Measurements from ENCODE around the gene NUDT2. TPM values are rescaled to one million over a fixed set of nuclear protein-coding genes. Genes with fewer than 3 reads are reported as not detected.
A peak's percentile ranks its signal among the peaks of the same experiment; 100 is the strongest.

The NUDT2 gene
- total and polyA plus RNA-seq, 12 donors = 14.4 to 28.9 (median 18.4) TPM

GRCh38 chr9:34369636-34370035 lies 40.3 kb downstream of the NUDT2 start:
- intact Hi-C loops (cut with DNase I) = loop anchor here in 1 of 10 donors (10.0 kb wide), 1 partner anchor 115 kb away; no protein-coding TSS in a partner anchor
- TF ChIP-seq CTCF (IDR thresholded peaks at IDR 0.05) = no peak
- 95% methylated on average over 4 of the region's 4 CpGs for WGBS, 2 donors
- DNase-seq = no peak
- Histone ChIP-seq H3K36me3 (peaks cover 0 to 37% (median 5%) of the 10 kb centered on the region in 9 donors), H3K27ac (no peak overlapping the region), H3K27me3 (peaks cover 0 to 7% (median 0%) of the 10 kb centered on the region in 7 donors), H3K4me3 (no peak overlapping the region), H3K9me3 (peaks cover 0 to 7% (median 0%) of the 10 kb centered on the region in 11 donors), H3K4me1 (peaks cover 0 to 18% (median 5%) of the 10 kb centered on the region in 9 donors)
- no peak for ATAC-seq

- no peak overlapping the region for H3K27ac ChIP-seq
- H3K27me3 ChIP-seq = peaks cover 0 to 7% (median 0%) of the 10 kb centered on the region in 7 donors
- DNase-seq (no peak), ATAC-seq (peak in 3 of 8 donors; percentile 5 to 27 (median 20))
- 75 to 77% methylated on average over 23 of the region's 23 CpGs for WGBS, 2 donors
- peaks cover 0 to 15% (median 5%) of the 10 kb centered on the region in 9 donors for H3K4me1 ChIP-seq
- no peak for TF ChIP-seq CTCF (IDR thresholded peaks at IDR 0.05)
- H3K9me3 ChIP-seq = peaks cover 0 to 7% (median 0%) of the 10 kb centered on the region in 11 donors
- peak overlapping the region in 3 of 10 donors; percentile 1 to 30 (median 6) for H3K4me3 ChIP-seq
- intact Hi-C loops (cut with DNase I) = loop anchor here in 1 of 10 donors (10.0 kb wide), 1 partner anchor 116 kb away; no protein-coding TSS in a partner anchor
- peaks cover 0 to 37% (median 5%) of the 10 kb centered on the region in 9 donors for H3K36me3 ChIP-seq
Measured at GRCh38 chr9:34370335-34370969, 41.1 kb downstream of the NUDT2 start.

- Histone ChIP-seq H3K4me3 (peak overlapping the region in 4 of 10 donors; percentile 1 to 30 (median 14)), H3K9me3 (peaks cover 0 to 7% (median 0%) of the 10 kb centered on the region in 11 donors), H3K27ac (no peak overlapping the region), H3K4me1 (peaks cover 0 to 22% (median 12%) of the 10 kb centered on the region in 9 donors), H3K27me3 (peaks cover 0 to 7% (median 0%) of the 10 kb centered on the region in 7 donors), H3K36me3 (peaks cover 0 to 37% (median 5%) of the 10 kb centered on the region in 9 donors)
- no peak for TF ChIP-seq CTCF (IDR thresholded peaks at IDR 0.05)
- no peak for DNase-seq
- 54 to 65% methylated on average over 105 of the region's 105 CpGs for WGBS, 2 donors
- ATAC-seq = peak in 1 of 8 donors; percentile 12
- intact Hi-C loops (cut with DNase I) = loop anchor here in 1 of 10 donors (10.0 kb wide), 1 partner anchor 116 kb away; no protein-coding TSS in a partner anchor
Measured at GRCh38 chr9:34370970-34371880, 41.9 kb downstream of the NUDT2 start.

All from heart right ventricle (tissue), 16 donors.